H9 (cell line): Measurements from ENCODE around the gene CPHXL2. TPM values are rescaled to one million over a fixed set of nuclear protein-coding genes. Genes with fewer than 3 reads are reported as not detected.

Source experiments
- DNase-seq: peaks from one replicate; pipeline ENCODE4 v3.0.0-alpha.2; 2017
- H2AFZ ChIP-seq: one replicate; pipeline ENCODE4 v1.6.1; 2013; ENCODE audit warnings: mild to moderate bottlenecking, low read length, control low read depth, moderate library complexity
- H2AK5ac ChIP-seq: 2 replicates; pipeline ENCODE4 v1.6.1; 2013; ENCODE audit warnings: low read length, control low read depth, mixed read lengths; ENCODE audit not compliant: insufficient read length
- H2BK120ac ChIP-seq: one replicate; pipeline ENCODE4 v1.6.1; 2013; ENCODE audit warnings: low read depth, mild to moderate bottlenecking, low read length, control low read depth, inconsistent platforms; ENCODE audit not compliant: poor library complexity, severe bottlenecking
- H2BK12ac ChIP-seq: 2 replicates; pipeline ENCODE4 v1.6.1; 2013; ENCODE audit warnings: low read length, control low read depth, mixed read lengths, low read depth; ENCODE audit not compliant: insufficient read length
- H2BK15ac ChIP-seq: 2 replicates; pipeline ENCODE4 v1.6.1; 2013; ENCODE audit warnings: low read depth, low read length, control low read depth
- H2BK20ac ChIP-seq: one replicate; pipeline ENCODE4 v1.6.1; 2013; ENCODE audit warnings: low read depth, mild to moderate bottlenecking, low read length, control low read depth, inconsistent platforms; ENCODE audit not compliant: poor library complexity, severe bottlenecking
- H2BK5ac ChIP-seq: 2 replicates; pipeline ENCODE4 v1.6.1; 2013; ENCODE audit warnings: low read length, control low read depth, mixed read lengths; ENCODE audit not compliant: insufficient read length
- H3K14ac ChIP-seq: 2 replicates; pipeline ENCODE4 v1.6.1; 2013; ENCODE audit warnings: low read length, control low read depth; ENCODE audit not compliant: insufficient read depth
- H3K18ac ChIP-seq: 2 replicates; pipeline ENCODE4 v1.6.1; 2013; ENCODE audit warnings: low read depth, mild to moderate bottlenecking, mixed read lengths, low read length, control low read depth; ENCODE audit not compliant: insufficient read length
- H3K23ac ChIP-seq: 2 replicates; pipeline ENCODE4 v1.6.1; 2013; ENCODE audit warnings: low read length, control low read depth, mixed read lengths, low read depth; ENCODE audit not compliant: insufficient read length
- H3K23me2 ChIP-seq: 2 replicates; pipeline ENCODE4 v1.6.1; 2013; ENCODE audit warnings: low read depth, mild to moderate bottlenecking, mixed read lengths, low read length, control low read depth; ENCODE audit not compliant: insufficient read length, poor library complexity, severe bottlenecking
- H3K27ac ChIP-seq: 2 replicates; pipeline ENCODE4 v1.5.1; 2013; ENCODE audit warnings: low read length, control low read depth, mixed read lengths, low read depth; ENCODE audit not compliant: insufficient read length
- H3K27me3 ChIP-seq: 2 replicates; pipeline ENCODE4 v1.6.1; 2013; ENCODE audit warnings: low read length, control low read depth, inconsistent platforms; ENCODE audit not compliant: insufficient read depth
- H3K4ac ChIP-seq: 2 replicates; pipeline ENCODE4 v1.6.1; 2013; ENCODE audit warnings: low read depth, mild to moderate bottlenecking, control low read depth, inconsistent platforms, low read length, moderate library complexity
- H3K4me1 ChIP-seq: 2 replicates; pipeline ENCODE4 v1.6.1; 2013; ENCODE audit warnings: low read length, control low read depth, inconsistent platforms; ENCODE audit not compliant: insufficient read depth
- H3K4me2 ChIP-seq: 2 replicates; pipeline ENCODE4 v1.6.1; 2013; ENCODE audit warnings: low read length, control low read depth, mixed read lengths; ENCODE audit not compliant: insufficient read length, insufficient read depth
- H3K56ac ChIP-seq: 2 replicates; pipeline ENCODE4 v1.6.1; 2013; ENCODE audit warnings: low read depth, mild to moderate bottlenecking, mixed read lengths, low read length, control low read depth; ENCODE audit not compliant: insufficient read length
- H3K79me1 ChIP-seq: 2 replicates; pipeline ENCODE4 v1.6.1; 2013; ENCODE audit warnings: low read depth, mild to moderate bottlenecking, moderate library complexity, low read length, control low read depth, inconsistent platforms; ENCODE audit not compliant: insufficient read depth, poor library complexity, severe bottlenecking
- H3K79me2 ChIP-seq: 2 replicates; pipeline ENCODE4 v1.6.1; 2013; ENCODE audit warnings: low read length, control low read depth, inconsistent platforms; ENCODE audit not compliant: insufficient read depth
- H3K9ac ChIP-seq: 2 replicates; pipeline ENCODE4 v1.6.1; 2013; ENCODE audit warnings: low read length, control low read depth, mixed read lengths; ENCODE audit not compliant: insufficient read length; ENCODE audit errors: extremely low read depth
- H3K9me3 ChIP-seq: one replicate; pipeline ENCODE4 v1.6.1; 2013; ENCODE audit warnings: low read depth, low read length, inconsistent platforms; ENCODE audit not compliant: control insufficient read depth
- H3T11ph ChIP-seq: one replicate; pipeline ENCODE4 v1.6.1; 2013; ENCODE audit warnings: mild to moderate bottlenecking, low read length, control low read depth, inconsistent platforms
- H4K20me1 ChIP-seq: one replicate; pipeline ENCODE4 v1.6.1; 2013; ENCODE audit not compliant: control insufficient read depth, insufficient read length, insufficient read depth
- H4K5ac ChIP-seq: 2 replicates; pipeline ENCODE4 v1.6.1; 2013; ENCODE audit warnings: low read depth, mild to moderate bottlenecking, mixed read lengths, low read length, control low read depth; ENCODE audit not compliant: insufficient read length
- H4K8ac ChIP-seq: replicated peaks from 2 replicates; pipeline ENCODE4 v1.6.1; 2013; ENCODE audit warnings: low read length, control low read depth, mixed read lengths, low read depth; ENCODE audit not compliant: insufficient read length
- H4K91ac ChIP-seq: 2 replicates; pipeline ENCODE4 v1.6.1; 2013; ENCODE audit warnings: low read depth, mild to moderate bottlenecking, moderate library complexity, mixed read lengths, low read length, control low read depth; ENCODE audit not compliant: insufficient read length
- H3K27ac Mint-ChIP-seq, 3 experiments: 2 replicates in 2 of 3; 3 replicates in 1 of 3; pipeline ENCODE4 v1.8.0; 2020 to 2021; ENCODE audit warnings: mixed read lengths in 3 of 3, mild to moderate bottlenecking in 1 of 3, moderate library complexity in 1 of 3
- H3K27me3 Mint-ChIP-seq: 2 replicates; pipeline ENCODE4 v1.8.0; 2021; ENCODE audit warnings: low read depth, mild to moderate bottlenecking, moderate library complexity, mixed read lengths
- H3K36me3 Mint-ChIP-seq, 3 experiments: 2 replicates in 2 of 3; 3 replicates in 1 of 3; pipeline ENCODE4 v1.8.0; 2020 to 2021; ENCODE audit warnings: low read depth in 3 of 3, mixed read lengths in 3 of 3; ENCODE audit not compliant: insufficient read depth in 1 of 3
- H3K4me1 Mint-ChIP-seq, 2 experiments: 2 replicates each; pipeline ENCODE4 v1.8.0; 2020; ENCODE audit warnings: mixed read lengths in 2 of 2
- H3K4me3 Mint-ChIP-seq, 2 experiments: 2 replicates in 1 of 2; 3 replicates in 1 of 2; pipeline ENCODE4 v1.8.0; 2020 to 2021; ENCODE audit warnings: mild to moderate bottlenecking in 2 of 2, mixed read lengths in 2 of 2, moderate library complexity in 1 of 2
- H3K9me3 Mint-ChIP-seq, 2 experiments: 2 replicates in 1 of 2; 3 replicates in 1 of 2; pipeline ENCODE4 v1.8.0; 2020; ENCODE audit warnings: mild to moderate bottlenecking in 2 of 2, mixed read lengths in 2 of 2, moderate library complexity in 1 of 2
- CTCF ChIP-seq: fragments of 200-600 bp; sonication (generic); conservative IDR thresholded peaks from 3 replicates; pipeline ENCODE4 v1.8.0; 2021; ENCODE audit warnings: antibody characterized with exemption, mild to moderate bottlenecking
- WGBS: extraction: QIAGEN DNeasy Blood & Tissue Kit; methylation state at CpG from one replicate; pipeline ENCODE4 v1.1.7; 2013; ENCODE audit warnings: missing lambda C conversion rate, low lambda C conversion rate, mixed read lengths; ENCODE audit not compliant: insufficient read length; ENCODE audit errors: extremely low coverage; 5-methylcytosine and 5-hydroxymethylcytosine counted together
- total RNA-seq: library from RNA; stranded (reverse); gene quantifications from 2 replicates; pipeline ENCODE4 v1.2.1, GENCODE V29; 2021

CPHXL2 gene
- total RNA-seq, 1 experiment from 2014 or later, result not detected

- no peak overlapping the region for H3K9ac ChIP-seq
- no peak overlapping the region for H2BK15ac ChIP-seq
- H3K23ac ChIP-seq, result no peak overlapping the region
- no peaks in the 10 kb centered on the region for H3K27me3 ChIP-seq
- H3K27ac ChIP-seq, result no peak overlapping the region
- H2AFZ ChIP-seq, result no peak overlapping the region
- H3K79me1 ChIP-seq, result no peaks in the 10 kb centered on the region
- H3K4me1 ChIP-seq, result no peaks in the 10 kb centered on the region
- Mint-ChIP-seq H3K9me3 (peaks cover 22 to 24% of the 10 kb centered on the region in 2 experiments), H3K36me3 (peaks cover 18 to 21% (median 20%) of the 10 kb centered on the region in 3 experiments), H3K4me3 (no peak overlapping the region), H3K27me3 (no peaks in the 10 kb centered on the region; the same call in 1 of the 2 replicates), H3K27ac (no peak overlapping the region), H3K4me1 (peaks cover 2 to 3% of the 10 kb centered on the region in 2 experiments; a peak in 2 of 4 replicates)
- no peaks in the 10 kb centered on the region for H4K20me1 ChIP-seq
- no peaks in the 10 kb centered on the region for H3K79me2 ChIP-seq
- H3K56ac ChIP-seq, result no peak overlapping the region
- no peak overlapping the region for H2BK5ac ChIP-seq
- no peak for DNase-seq
- WGBS, result no CpG with 5 or more reads among the region's 5 CpGs
- no peak overlapping the region for H2AK5ac ChIP-seq
- no peak overlapping the region for H3T11ph ChIP-seq
- no peak overlapping the region for H4K8ac ChIP-seq
- H3K4me2 ChIP-seq, result no peak overlapping the region
- H4K5ac ChIP-seq, result no peak overlapping the region
- no peak overlapping the region for H2BK120ac ChIP-seq
- no peak overlapping the region for H3K4ac ChIP-seq
- H2BK12ac ChIP-seq, result no peak overlapping the region
- no peak overlapping the region for H2BK20ac ChIP-seq
- no peak overlapping the region for H3K18ac ChIP-seq
- peaks cover 19% of the 10 kb centered on the region for H3K9me3 ChIP-seq
- no peak for TF ChIP-seq CTCF
- H4K91ac ChIP-seq, result no peak overlapping the region
- no peak overlapping the region for H3K14ac ChIP-seq
- H3K23me2 ChIP-seq, result no peaks in the 10 kb centered on the region
Observed at GRCh38 chr16:75679366-75679765, 2.6 kb upstream of the CPHXL2 start.
